GM12872 (cell line): ENCODE measurements around the gene SAMD4B.

Experiments used
- TF ChIP-seq, protein P1 (sequence below): IDR thresholded peaks from 3 replicates; pipeline ENCODE4 v1.5.1; 2011; ENCODE audit warnings: low read depth, mild to moderate bottlenecking, low read length, moderate library complexity; ENCODE audit not compliant: insufficient read depth

SAMD4B gene

DNA sequence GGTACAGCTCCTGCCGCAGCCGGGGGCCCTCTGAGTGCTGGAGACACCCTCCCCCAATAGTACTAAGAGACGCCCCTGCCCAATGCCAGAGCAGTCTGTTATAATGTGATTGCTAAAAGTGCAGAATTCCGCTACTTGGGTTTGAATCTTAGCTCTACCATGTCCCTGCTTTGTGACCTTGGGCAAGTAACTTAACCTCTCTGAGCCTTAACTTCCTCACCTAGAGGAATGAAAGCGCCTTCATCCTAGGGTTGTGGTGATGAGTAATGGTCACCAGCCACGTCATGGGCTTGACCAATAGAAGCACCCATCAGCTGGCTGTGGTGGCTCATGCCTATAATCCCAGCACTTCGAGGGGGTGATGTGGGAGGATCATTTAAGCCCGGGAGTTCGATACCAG is 76.8 kb downstream of the SAMD4B start:
- TF ChIP-seq, protein P1, sequence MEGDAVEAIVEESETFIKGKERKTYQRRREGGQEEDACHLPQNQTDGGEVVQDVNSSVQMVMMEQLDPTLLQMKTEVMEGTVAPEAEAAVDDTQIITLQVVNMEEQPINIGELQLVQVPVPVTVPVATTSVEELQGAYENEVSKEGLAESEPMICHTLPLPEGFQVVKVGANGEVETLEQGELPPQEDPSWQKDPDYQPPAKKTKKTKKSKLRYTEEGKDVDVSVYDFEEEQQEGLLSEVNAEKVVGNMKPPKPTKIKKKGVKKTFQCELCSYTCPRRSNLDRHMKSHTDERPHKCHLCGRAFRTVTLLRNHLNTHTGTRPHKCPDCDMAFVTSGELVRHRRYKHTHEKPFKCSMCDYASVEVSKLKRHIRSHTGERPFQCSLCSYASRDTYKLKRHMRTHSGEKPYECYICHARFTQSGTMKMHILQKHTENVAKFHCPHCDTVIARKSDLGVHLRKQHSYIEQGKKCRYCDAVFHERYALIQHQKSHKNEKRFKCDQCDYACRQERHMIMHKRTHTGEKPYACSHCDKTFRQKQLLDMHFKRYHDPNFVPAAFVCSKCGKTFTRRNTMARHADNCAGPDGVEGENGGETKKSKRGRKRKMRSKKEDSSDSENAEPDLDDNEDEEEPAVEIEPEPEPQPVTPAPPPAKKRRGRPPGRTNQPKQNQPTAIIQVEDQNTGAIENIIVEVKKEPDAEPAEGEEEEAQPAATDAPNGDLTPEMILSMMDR = no peak

- TF ChIP-seq, protein P1 = no peak
These were observed 78.5 kb downstream of the SAMD4B start for GRCh38 chr19:39420769-39421168.

GRCh38 chr19:39422020-39422419 is 79.8 kb downstream of the SAMD4B start:
- TF ChIP-seq, protein P1 = no peak

DNA sequence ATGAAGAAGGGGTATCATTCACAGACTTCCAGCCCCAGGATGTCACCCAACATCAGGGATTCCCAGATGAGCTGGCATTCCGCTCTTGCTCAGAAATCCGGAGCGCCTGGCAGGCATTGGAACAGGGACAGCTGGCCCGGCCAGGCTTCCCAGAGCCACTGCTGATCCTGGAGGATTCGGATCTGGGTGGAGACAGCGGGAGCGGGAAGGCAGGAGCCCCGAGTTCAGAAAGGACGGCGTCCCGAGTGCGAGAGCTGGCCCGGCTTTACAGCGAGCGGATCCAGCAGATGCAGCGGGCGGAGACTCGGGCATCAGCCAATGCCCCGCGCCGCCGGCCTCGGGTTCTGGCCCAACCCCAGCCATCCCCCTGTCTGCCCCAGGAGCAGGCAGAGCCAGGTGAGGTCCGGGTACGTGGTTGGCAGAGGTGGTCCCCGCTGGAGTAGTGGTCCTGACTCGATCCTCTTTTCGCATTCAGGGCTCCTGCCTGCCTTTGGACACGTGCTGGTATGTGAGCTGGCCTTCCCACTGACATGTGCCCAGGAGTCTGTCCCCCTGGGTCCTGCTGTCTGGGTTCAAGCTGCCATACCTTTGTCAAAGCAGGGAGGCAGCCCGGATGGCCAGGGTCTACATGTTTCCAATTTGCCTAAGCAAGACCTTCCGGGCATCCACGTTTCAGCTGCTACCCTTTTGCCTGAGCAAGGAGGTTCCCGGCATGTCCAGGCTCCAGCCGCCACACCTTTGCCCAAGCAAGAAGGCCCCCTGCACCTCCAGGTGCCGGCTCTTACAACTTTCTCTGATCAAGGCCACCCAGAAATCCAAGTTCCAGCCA is 81.3 kb downstream of the SAMD4B start:
- TF ChIP-seq, protein P1 = no peak

DNA sequence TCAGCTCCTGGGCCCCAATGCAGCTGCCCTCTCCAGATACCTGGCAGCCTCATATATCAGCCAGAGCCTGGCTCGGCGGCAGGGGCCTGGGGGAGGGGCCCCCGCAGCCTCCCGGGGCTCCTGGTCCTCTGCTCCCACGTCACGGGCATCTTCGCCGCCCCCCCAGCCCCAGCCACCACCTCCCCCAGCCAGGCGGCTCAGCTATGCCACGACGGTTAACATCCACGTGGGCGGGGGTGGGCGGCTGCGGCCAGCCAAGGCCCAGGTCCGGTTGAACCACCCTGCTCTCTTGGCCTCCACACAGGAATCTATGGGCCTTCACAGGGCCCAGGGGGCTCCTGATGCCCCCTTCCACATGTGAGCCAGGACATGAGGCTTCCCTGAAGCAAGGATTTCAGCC is 82.7 kb downstream of the SAMD4B start:
- TF ChIP-seq, protein P1 = no peak

GRCh38 chr19:39425744-39426143 is 83.5 kb downstream of the SAMD4B start:
- TF ChIP-seq, protein P1 = no peak

DNA sequence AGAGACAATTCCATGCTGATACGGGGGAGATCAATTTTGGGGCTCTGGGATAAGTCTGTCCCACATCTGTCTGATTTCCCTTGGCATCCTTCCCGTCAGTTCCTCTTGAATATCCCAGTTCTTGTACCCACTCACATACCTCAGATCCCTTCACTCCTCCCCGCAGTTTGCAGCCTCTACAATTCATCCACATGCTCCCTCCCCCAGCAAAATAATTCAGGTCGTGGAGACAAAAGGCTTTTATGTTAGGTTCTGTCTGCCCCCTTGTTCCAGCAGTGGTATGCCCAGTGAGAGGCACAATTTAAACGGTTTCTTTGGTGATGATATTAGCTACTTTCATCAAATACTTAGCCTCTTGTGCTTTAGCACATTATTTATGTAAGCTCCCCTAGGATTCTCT is 83.9 kb downstream of the SAMD4B start:
- TF ChIP-seq, protein P1 = no peak

GRCh38 chr19:39427707-39428106 is 85.5 kb downstream of the SAMD4B start:
- TF ChIP-seq, protein P1 = no peak
